Upper lobe of right lung (tissue), 1 donor: ENCODE results near the gene SLC16A8. TPM values are rescaled to one million over a fixed set of nuclear protein-coding genes. Genes with fewer than 3 reads are reported as not detected.
"Not testable (repeated sequence)": the region's sequence is repeated elsewhere in the genome, so short reads cannot be mapped to it uniquely, and the experiment has no call there.

Experiments used
- ATAC-seq: fragments of 200-7000 bp; cut with Tn5 transposase; one replicate; pipeline ENCODE4 v1.9.1; 2020; ENCODE audit warnings: mild to moderate bottlenecking, moderate library complexity
- DNase-seq: peaks from one replicate; pipeline ENCODE4 v3.0.0-alpha.2; 2020
- H3K27ac ChIP-seq: fragments of 200-600 bp; one replicate; pipeline ENCODE4 v1.8.0; 2022
- H3K27me3 ChIP-seq: fragments of 200-600 bp; one replicate; pipeline ENCODE4 v1.8.0; 2022; ENCODE audit warnings: mild to moderate bottlenecking
- H3K36me3 ChIP-seq: fragments of 200-600 bp; one replicate; pipeline ENCODE4 v1.8.0; 2022
- H3K4me1 ChIP-seq: fragments of 200-600 bp; one replicate; pipeline ENCODE4 v1.8.0; 2022
- H3K4me3 ChIP-seq: fragments of 200-600 bp; one replicate; pipeline ENCODE4 v1.8.0; 2022; ENCODE audit warnings: mild to moderate bottlenecking
- H3K9me3 ChIP-seq: fragments of 200-600 bp; one replicate; pipeline ENCODE4 v1.8.0; 2022
- intact Hi-C: fragments of 100-400 bp; cut with DNase I; formaldehyde crosslinking; loops from one replicate; pipeline ENCODE4 v1.11.0; 2022
- total RNA-seq: library from RNA; stranded (reverse); fragmentation: NEBNext Ultra II Directional; extraction: Animal tissue kit (Norgen Biotek cat#: 25700); gene quantifications from one replicate; pipeline ENCODE4 v1.2.1, GENCODE V29; 2021
- TF ChIP-seq, protein P1 (sequence below): fragments of 200-600 bp; IDR thresholded peaks from one replicate; pipeline ENCODE4 v1.8.0; 2022; ENCODE audit warnings: antibody characterized with exemption
- donor health status: DM: no; HTN: yes; CAD: no; lungs with severe emphysema.

Gene SLC16A8
- total RNA-seq, 1 donor from 2014 or later, result not detected

- intact Hi-C loops, result no loop called here
- no peak overlapping the region for H3K4me3 ChIP-seq
- no peaks in the 10 kb centered on the region for H3K27me3 ChIP-seq
- DNase-seq (no peak), ATAC-seq (peak; percentile 41)
- H3K4me1 ChIP-seq, result peaks cover 4% of the 10 kb centered on the region
- H3K27ac ChIP-seq, result no peak overlapping the region
- TF ChIP-seq, protein P1, sequence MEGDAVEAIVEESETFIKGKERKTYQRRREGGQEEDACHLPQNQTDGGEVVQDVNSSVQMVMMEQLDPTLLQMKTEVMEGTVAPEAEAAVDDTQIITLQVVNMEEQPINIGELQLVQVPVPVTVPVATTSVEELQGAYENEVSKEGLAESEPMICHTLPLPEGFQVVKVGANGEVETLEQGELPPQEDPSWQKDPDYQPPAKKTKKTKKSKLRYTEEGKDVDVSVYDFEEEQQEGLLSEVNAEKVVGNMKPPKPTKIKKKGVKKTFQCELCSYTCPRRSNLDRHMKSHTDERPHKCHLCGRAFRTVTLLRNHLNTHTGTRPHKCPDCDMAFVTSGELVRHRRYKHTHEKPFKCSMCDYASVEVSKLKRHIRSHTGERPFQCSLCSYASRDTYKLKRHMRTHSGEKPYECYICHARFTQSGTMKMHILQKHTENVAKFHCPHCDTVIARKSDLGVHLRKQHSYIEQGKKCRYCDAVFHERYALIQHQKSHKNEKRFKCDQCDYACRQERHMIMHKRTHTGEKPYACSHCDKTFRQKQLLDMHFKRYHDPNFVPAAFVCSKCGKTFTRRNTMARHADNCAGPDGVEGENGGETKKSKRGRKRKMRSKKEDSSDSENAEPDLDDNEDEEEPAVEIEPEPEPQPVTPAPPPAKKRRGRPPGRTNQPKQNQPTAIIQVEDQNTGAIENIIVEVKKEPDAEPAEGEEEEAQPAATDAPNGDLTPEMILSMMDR, result no peak
- no peaks in the 10 kb centered on the region for H3K9me3 ChIP-seq
- H3K36me3 ChIP-seq, result no peaks in the 10 kb centered on the region
Measured at GRCh38 chr22:38042488-38042790, 41.5 kb downstream of the SLC16A8 start.

- no peak overlapping the region for H3K4me3 ChIP-seq
- DNase-seq (no peak), ATAC-seq (peak; percentile 45)
- intact Hi-C loops, result no loop called here
- H3K9me3 ChIP-seq, result no peaks in the 10 kb centered on the region
- no peaks in the 10 kb centered on the region for H3K36me3 ChIP-seq
- no peak overlapping the region for H3K27ac ChIP-seq
- peaks cover 4% of the 10 kb centered on the region for H3K4me1 ChIP-seq
- H3K27me3 ChIP-seq, result no peaks in the 10 kb centered on the region
- TF ChIP-seq, protein P1, result no peak
Measured at GRCh38 chr22:38041760-38042487, 42.1 kb downstream of the SLC16A8 start.

DNA sequence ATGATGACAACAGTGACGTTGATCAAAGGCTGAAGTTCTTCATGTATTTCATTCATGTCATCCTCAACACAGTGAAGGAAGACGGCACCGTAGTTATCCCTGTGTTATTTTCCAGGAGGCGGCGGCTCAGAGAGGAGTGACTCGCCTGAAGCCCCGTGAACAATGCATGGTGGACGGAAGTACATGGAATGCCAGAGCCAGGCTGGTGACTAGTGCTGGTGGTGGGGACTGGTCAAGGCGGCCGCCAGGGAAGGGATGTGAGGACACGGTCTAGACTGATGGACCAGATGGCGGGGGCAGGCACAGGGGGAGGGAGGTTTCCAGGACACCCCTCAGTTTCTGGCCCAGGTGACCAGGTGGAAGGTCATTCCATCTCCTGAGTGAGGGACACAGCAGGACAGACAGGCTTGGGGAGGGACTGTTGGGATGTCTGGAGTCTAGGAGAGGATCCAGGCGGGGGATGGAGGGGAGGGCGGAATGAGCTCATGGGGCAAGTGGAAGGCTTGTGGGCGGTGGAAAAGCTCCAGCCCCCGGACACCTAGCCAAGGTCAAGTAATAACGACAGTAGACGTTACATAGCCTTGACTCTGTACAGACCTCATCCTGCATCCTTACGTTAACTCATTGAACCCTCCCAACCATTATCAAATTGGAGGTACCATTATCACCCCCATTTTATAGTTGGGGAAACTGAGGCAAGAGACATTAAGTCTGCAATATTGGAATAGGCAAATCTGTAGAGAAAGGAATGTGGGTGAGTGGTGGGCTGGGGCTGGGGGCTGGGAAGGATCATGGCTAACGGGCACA lies 42.8 kb downstream of the SLC16A8 start:
- no peak for ATAC-seq
- Histone ChIP-seq H3K4me3 (no peak overlapping the region), H3K9me3 (no peaks in the 10 kb centered on the region), H3K27me3 (no peaks in the 10 kb centered on the region), H3K27ac (no peak overlapping the region), H3K36me3 (no peaks in the 10 kb centered on the region), H3K4me1 (peaks cover 4% of the 10 kb centered on the region)
- DNase-seq, result no peak
- TF ChIP-seq, protein P1, result no peak
- intact Hi-C loops, result no loop called here

DNA sequence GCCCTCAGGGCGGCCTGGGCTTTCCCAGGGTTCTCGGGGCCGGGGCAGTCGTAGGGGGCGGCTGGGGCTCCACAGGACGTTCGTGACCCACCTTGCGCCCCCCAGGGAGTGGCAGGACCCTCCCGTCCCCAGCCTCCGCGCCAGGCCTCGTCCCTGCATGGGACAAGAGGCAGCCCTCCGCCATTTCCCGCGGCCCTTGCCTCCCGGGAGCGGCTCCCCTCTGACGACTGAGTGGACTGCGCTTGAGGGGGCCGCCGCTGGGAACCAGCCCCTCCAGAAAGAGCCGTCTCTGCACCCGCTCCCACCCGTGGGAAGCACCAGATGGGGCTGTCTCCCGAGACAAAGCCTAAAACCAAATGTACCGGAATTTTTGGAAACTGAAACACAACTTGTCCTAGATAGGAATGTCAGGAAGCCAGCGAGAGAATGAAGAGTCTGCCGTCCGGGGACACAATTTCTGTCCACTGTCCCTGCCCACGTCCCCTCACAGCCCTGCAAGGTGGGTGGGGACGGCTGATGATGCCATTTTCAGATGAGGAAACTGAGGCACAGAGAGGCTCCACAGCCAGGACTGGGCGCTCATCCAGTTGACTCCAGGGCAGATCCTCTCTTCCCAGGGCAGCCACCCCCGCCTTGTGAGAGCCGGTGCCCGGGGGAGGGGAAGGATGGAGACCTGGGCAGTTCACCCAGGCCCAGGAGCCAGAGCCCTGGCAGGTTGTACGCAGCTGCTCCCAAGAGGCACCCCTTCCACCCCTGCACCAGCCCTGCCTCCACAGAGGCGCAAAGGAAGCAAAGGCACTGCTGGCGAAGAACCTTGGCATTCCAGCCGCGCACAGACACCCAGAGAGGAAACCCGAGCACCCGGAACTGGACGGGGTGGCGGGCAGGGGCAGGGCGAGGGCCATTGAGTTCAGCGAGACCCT lies 44.8 kb downstream of the SLC16A8 start:
- ATAC-seq (no peak), DNase-seq (no peak)
- TF ChIP-seq, protein P1, result no peak
- Histone ChIP-seq H3K27me3 (no peaks in the 10 kb centered on the region), H3K4me1 (peaks cover 10% of the 10 kb centered on the region), H3K4me3 (no peak overlapping the region), H3K9me3 (no peaks in the 10 kb centered on the region), H3K27ac (no peak overlapping the region), H3K36me3 (no peaks in the 10 kb centered on the region)
- intact Hi-C loops, result no loop called here

- Histone ChIP-seq H3K4me1 (peaks cover 17% of the 10 kb centered on the region), H3K9me3 (no peaks in the 10 kb centered on the region), H3K4me3 (no peak overlapping the region), H3K27me3 (no peaks in the 10 kb centered on the region), H3K36me3 (no peaks in the 10 kb centered on the region), H3K27ac (no peak overlapping the region)
- intact Hi-C loops, result no loop called here
- DNase-seq, result no peak
- no peak for ATAC-seq
- TF ChIP-seq, protein P1, result no peak
Measured at GRCh38 chr22:38038426-38038825, 45.6 kb downstream of the SLC16A8 start.

DNA sequence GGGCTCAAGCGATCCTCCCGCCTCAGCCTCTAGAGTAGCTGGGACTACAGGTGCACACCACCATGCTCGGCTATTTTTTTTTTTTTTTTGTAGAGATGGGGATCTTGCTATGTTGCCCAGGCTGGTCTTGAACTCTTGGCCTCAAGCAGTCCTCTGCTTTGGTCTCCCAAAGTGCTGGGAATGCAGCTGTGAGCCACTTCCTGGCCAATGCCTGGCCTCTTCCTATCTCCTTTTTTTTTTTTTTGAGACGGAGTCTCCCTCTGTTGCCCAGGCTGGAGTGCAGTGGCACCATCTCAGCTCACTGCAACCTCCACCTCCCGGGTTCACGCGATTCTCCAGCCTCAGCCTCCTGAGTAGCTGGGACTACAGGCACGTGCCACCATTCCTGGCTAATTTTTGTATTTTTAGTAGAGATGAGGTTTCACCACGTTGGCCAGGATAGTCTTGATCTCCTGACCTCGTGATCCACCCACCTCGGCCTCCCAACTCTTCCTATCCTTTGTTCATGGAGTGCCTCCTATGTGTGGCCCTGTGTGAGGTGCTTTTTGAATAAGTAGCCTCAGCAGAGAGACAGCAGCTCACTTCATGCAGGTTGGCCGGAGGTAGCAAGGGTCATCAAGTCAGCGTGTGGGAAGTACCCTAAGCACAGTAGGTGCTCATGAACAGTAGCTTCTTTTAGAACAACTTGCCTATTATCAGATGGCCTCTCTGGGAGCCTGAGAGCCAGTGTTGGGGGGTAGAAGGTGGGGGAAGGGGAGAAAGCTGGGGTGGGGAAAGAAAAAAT lies 46.4 kb downstream of the SLC16A8 start:
- H3K4me3 ChIP-seq, H3K36me3 ChIP-seq, ATAC-seq, H3K27me3 ChIP-seq, DNase-seq, H3K27ac ChIP-seq, H3K9me3 ChIP-seq, intact Hi-C loops: not testable (repeated sequence)
- peaks cover 19% of the 10 kb centered on the region for H3K4me1 ChIP-seq
